HG03460 (cell line): Measurements from ENCODE around the gene CD4.

Source experiments
- ATAC-seq: cut with Tn5 transposase; IDR thresholded peaks from one replicate; pipeline ENCODE4 v1.9.1; 2021; ENCODE audit not compliant: unreplicated experiment

The CD4 gene

GRCh38 chr12:6765048-6765633, 24.2 kb upstream of the CD4 start:
- ATAC-seq: no peak

DNA sequence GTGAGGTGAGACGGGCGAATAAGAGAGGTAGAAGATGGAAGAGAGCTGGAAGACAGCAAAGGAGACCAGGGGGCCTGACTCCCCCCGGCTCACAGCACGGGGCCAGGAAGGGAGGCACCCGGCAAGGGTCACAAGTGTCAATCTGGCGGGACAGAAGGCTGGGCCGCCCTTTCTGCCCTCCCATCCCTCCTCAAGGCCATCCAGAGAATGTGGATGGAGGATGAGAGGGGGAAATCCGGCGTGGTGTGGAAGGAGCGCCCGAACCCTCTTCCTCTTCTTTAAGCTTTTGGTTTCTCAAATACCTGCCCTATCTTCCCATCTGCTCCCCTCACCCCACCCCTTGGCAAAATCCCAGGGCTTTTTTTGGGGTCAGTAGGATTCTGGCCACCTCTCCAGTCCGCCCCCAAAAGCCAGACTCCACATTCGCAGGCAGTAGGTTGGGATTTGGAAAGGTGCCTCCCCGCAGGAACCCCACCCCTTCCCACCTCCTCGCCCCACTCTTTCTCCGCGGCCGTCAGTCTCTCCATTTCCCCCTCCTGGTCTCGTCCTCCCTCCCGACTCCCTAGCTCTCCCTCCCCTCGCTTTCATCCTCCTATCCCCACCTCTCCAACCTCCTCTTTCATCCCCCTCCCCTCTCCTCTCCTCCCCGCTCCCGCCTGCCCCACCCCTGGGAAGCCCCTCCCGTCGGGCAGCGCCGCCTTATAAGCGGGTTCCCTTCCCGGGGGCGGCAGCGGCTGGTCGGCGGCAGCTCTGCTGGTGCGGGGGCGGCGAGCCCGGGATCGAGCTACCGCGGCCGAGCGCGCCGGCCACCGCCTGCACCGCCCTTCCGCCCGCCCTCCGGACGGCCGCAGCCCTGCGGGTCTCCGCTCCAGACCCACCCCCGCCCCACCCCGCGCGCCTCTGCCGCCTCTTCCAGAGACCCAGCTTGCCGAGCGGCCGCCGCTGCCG, 23.4 kb upstream of the CD4 start, which contains the start of gene PTMS:
Gene PTMS, plus strand, starts transcription at position 730 of the 948 bp plus-strand sequence. CDS start 343 bp downstream, outside the sequence.
- peak; percentile 12 for ATAC-seq

- ATAC-seq: peak; percentile 45
These were observed 22.5 kb upstream of the CD4 start for GRCh38 chr12:6766651-6767349.

DNA sequence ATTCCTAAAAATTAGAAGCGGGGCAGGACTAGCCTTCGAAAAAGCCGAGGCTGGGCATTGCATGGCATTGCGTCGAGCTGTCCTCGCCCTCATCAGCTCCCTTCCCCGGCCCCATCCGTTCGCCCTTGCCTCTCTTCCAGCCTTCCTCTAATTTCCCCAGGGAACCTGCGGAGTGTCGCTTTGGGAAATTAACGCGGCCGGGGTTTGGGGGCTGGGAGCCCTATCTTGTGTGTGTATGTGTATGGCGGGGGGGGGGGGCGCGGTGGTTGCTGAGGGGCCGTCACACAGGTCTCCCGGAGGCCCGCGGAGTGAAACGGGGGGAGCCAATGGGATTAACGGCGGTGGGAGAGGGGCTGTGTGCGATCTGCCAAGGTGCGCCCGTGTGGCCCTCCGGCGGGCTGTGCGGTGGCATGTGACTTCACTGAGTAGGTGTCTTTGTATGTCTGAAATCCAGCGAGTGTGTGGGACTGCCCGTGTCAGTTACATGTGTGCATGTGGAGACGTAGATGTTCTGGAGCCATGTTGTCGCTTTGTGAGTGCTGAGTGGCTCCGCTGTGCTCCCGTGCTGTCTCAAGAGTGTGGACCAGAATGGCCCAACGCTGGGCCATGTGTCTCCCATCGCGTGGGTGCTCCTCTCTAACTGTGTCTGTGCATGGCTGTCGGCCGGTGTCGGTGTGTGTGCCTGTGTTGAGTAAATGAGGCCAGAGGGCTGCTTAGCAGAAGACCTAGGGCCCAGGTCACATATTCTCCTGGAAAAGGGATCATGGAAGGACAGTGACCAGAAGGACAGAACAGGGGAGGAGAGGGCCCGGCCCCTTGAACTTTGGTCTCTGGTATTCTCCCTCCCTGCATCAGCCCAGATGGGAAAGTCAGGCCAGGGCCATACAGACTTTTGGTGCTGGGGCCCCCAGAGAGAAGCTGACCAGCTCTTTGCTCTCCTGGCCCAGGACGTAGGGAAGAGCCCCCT, 21.7 kb upstream of the CD4 start:
- no peak for ATAC-seq

DNA sequence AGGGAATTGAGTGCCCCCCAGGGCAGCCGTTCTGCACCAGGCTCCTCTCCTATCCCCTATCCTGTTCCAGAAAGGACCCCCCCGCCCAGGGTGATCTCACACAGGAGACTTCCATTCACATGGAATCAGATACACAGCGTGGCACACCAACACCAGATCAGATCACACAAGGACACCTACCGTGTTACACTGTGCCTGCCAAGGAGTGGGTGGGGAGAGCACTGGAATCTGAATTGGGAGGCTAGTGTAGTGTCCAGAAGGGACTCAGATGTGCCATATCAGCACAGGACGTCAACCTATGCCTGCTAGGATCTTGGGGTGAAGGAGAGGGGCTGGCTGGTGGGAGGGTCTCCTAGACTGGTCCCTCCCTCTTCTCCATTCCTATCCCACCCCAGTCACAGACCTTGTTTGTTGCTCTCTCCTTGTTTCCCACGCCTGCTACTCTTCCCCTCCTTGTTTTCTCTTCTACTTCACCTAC, 20.9 kb upstream of the CD4 start:
- no peak for ATAC-seq

DNA sequence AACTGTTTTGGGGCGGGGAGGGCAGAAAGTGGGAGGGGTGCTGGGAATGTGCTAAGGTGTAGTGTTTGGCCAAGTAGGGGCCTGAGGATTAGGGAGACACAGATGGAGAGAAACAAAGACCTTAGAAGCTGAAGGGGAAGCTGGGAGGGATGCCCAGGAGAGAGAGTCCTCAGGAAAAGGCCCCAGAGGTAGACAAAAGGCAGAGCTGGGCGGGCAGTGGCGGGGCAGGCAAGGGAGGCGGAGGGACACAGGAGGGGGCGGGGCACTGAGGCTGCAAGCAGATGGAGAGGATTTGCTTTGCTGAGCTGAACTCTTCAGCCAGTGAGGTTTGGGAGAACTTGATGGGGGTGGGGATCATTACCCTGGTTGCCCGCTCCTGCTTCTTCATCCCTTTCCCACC, 20.3 kb upstream of the CD4 start:
- ATAC-seq: no peak

- ATAC-seq: no peak
These were observed 19.7 kb upstream of the CD4 start for GRCh38 chr12:6769666-6770065.

GRCh38 chr12:6770094-6770493, 19.2 kb upstream of the CD4 start:
- ATAC-seq: no peak

GRCh38 chr12:6770600-6770999, 18.7 kb upstream of the CD4 start:
- ATAC-seq: no peak

DNA sequence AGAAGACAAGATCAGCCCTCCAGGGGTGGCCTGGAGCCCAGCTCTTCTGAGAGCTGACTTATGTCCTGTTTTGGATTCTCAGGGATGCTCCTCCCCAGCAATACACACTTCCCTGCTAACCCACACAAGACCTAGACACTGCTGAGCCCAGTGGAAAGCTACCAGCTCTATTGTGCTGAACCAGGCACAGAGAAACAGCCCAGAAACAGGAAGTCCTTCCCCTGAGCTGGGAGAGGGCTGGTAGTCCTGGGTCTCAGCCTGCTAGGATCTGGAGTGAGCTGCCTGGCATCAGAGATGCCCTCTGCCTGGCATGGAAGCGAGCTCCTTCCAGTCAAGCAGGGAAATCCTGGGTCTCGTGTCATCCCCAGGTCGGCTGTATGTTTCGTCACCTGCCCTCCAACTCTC, 18.2 kb upstream of the CD4 start:
- ATAC-seq: no peak

DNA sequence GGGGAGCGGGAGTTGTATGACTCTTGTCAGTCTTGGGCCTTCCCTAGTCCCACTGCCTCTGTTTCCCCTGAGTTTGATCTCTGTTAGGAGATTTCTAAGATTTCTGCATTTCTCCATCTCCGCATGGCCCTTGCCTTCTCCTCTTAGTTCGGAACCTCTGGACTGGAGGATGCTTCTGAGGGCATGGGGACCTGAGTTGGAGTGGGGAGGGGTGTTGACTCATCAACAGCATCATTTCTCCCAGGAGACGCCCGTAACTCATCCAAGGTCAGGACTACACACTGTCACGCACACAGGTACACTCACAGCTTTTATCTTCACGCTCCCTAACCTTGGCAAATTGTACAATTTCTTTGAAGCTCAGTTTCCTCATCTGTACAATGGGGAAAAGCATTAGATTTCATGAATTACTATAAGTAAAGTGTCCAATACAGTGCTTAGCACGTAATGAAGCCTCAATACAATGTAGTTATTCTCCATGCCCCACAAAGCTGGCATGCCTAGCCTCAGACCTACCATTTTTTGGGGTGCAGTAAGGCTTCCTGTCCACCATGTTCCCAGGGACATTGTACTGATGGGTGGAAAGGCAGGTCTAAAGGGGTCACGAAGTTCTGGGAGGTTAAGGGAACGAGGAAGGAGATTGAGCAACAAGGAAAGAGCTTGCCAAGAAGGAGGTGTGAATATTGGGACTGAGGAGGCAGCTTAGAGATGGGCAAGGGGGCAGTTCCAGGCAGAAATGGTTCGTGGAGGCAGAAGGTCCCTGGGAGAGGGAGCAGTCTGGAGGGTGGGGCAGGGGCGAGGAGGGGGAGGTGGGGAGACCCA, 17.6 kb upstream of the CD4 start:
- ATAC-seq: no peak

- no peak for ATAC-seq
These were observed 17.0 kb upstream of the CD4 start, which contains the start of gene LAG3 for GRCh38 chr12:6772331-6772695. TSS of gene LAG3 (plus strand) at chr12:6772520. CDS start at chr12:6772853, 333 bp downstream.

- ATAC-seq: no peak
These were observed 16.4 kb upstream of the CD4 start for GRCh38 chr12:6772726-6773589.

GRCh38 chr12:6773590-6774351, 15.6 kb upstream of the CD4 start:
- no peak for ATAC-seq

- ATAC-seq: no peak
These were observed 14.7 kb upstream of the CD4 start for GRCh38 chr12:6774499-6775062.

GRCh38 chr12:6775185-6776174, 13.8 kb upstream of the CD4 start:
- no peak for ATAC-seq
